MM.1S (cell line): ENCODE results near the gene TNFRSF14.

Experiments used
- EZH2 ChIP-seq: fragments of 300-600 bp; sonication (generic); optimal IDR thresholded peaks from 2 replicates; pipeline ENCODE3; 2017; ENCODE audit warnings: low read depth, mild to moderate bottlenecking, antibody characterized with exemption, low read length, mixed read lengths
- TF ChIP-seq, protein P1 (sequence below): fragments of 300-600 bp; sonication (generic); IDR thresholded peaks from 2 replicates; pipeline ENCODE4 v1.5.1; 2016; ENCODE audit warnings: antibody characterized with exemption, low read length, mixed read lengths

DNA sequence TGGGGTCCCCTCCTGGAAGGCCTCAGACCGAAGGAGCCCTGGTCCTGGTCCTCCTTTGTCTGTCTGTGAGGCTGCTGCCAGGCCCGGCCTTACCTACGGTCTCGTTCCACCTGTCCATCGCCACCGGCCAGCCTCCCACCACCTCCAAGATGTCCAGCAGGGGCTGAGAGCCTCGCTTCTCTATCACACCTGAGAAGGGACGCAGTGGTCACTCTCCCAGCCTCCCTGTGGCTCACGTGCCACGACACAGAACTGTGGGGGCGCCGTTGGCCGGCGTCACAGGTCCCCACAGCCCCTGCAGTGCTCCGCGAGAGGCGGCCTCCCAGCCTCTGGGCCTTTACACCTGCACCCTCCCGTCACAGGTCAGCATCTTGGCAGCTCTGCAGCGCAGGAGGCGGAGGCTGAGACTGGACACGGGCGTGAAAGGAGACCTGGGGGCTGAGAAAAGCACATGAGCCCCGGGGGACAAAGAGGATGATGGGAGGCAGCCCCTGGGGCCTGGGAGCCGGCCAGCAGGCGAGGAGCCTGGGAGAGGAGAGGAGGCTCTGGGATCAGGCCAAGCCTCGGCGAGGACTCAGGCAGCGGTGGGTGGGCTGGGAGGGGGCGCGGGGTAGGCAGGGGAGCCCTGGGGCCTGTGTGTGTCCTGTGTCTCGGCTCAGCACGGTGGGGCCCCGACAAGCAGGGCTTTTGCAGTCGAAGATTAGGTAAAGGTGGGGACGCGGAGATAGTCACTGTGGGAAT is 50.9 kb downstream of the TNFRSF14 start:
- TF ChIP-seq, protein P1, sequence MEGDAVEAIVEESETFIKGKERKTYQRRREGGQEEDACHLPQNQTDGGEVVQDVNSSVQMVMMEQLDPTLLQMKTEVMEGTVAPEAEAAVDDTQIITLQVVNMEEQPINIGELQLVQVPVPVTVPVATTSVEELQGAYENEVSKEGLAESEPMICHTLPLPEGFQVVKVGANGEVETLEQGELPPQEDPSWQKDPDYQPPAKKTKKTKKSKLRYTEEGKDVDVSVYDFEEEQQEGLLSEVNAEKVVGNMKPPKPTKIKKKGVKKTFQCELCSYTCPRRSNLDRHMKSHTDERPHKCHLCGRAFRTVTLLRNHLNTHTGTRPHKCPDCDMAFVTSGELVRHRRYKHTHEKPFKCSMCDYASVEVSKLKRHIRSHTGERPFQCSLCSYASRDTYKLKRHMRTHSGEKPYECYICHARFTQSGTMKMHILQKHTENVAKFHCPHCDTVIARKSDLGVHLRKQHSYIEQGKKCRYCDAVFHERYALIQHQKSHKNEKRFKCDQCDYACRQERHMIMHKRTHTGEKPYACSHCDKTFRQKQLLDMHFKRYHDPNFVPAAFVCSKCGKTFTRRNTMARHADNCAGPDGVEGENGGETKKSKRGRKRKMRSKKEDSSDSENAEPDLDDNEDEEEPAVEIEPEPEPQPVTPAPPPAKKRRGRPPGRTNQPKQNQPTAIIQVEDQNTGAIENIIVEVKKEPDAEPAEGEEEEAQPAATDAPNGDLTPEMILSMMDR, result no peak
- no peak for TF ChIP-seq EZH2
